T-helper 1 cell treated with Interleukin-12 subunit alpha and Interleukin-12 subunit beta and Interleukin-4 antibody, amounts not matched to agents 30 μg/mL and 1 μg/mL, for 36 hours (primary cell): ENCODE measurements around the gene DLG2.
"Not testable (repeated sequence)": the region's sequence is repeated elsewhere in the genome, so short reads cannot be mapped to it uniquely, and the experiment has no call there.

Experiments used
- H3K27ac Mint-ChIP-seq: one replicate; pipeline ENCODE4 v1.8.0; 2021; ENCODE audit warnings: mild to moderate bottlenecking, mixed read lengths
- H3K27me3 Mint-ChIP-seq: one replicate; pipeline ENCODE4 v1.8.0; 2021; ENCODE audit warnings: low read depth, mixed read lengths
- H3K36me3 Mint-ChIP-seq: one replicate; pipeline ENCODE4 v1.8.0; 2021; ENCODE audit warnings: low read depth, mixed read lengths
- H3K4me1 Mint-ChIP-seq: one replicate; pipeline ENCODE4 v1.8.0; 2021; ENCODE audit warnings: low read depth, mixed read lengths
- H3K4me3 Mint-ChIP-seq: one replicate; pipeline ENCODE4 v1.8.0; 2021; ENCODE audit warnings: mild to moderate bottlenecking, moderate library complexity, mixed read lengths
- H3K9me3 Mint-ChIP-seq: one replicate; pipeline ENCODE4 v1.8.0; 2021; ENCODE audit warnings: mixed read lengths

Gene DLG2

DNA sequence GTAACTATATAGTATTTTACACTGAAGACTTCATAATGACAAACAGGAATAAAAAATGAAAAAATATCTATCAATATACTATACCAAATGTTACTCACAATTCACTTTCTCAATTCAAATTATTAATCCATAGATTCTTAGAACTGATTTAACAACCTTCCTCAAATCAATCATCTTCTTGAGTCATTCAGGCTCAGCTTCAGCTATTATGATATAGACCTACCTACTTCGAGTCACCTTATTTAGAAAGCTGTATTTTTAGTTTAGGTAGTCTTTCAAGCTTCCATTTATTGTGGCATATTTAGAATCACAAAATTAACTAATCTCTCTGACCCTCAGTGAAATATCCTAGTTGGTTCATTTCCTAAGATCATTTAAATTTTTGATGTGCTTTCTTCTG lies 29.6 kb upstream of the DLG2 start:
- no peaks in the 10 kb centered on the region for H3K9me3 Mint-ChIP-seq
- H3K4me3 Mint-ChIP-seq: no peak overlapping the region
- peaks cover 38% of the 10 kb centered on the region for H3K36me3 Mint-ChIP-seq
- no peaks in the 10 kb centered on the region for H3K27me3 Mint-ChIP-seq
- no peak overlapping the region for H3K27ac Mint-ChIP-seq
- H3K4me1 Mint-ChIP-seq: peaks cover 41% of the 10 kb centered on the region

- not testable (repeated sequence) for H3K27me3 Mint-ChIP-seq, H3K27ac Mint-ChIP-seq, H3K9me3 Mint-ChIP-seq, H3K4me3 Mint-ChIP-seq
- Mint-ChIP-seq H3K4me1 (peaks cover 26% of the 10 kb centered on the region), H3K36me3 (peaks cover 20% of the 10 kb centered on the region)
Observed at GRCh38 chr11:85654343-85654742, 27.2 kb upstream of the DLG2 start.

GRCh38 chr11:85652786-85653447 lies 25.8 kb upstream of the DLG2 start:
- Mint-ChIP-seq H3K4me1 (peaks cover 24% of the 10 kb centered on the region), H3K36me3 (peaks cover 16% of the 10 kb centered on the region), H3K9me3 (no peaks in the 10 kb centered on the region)

DNA sequence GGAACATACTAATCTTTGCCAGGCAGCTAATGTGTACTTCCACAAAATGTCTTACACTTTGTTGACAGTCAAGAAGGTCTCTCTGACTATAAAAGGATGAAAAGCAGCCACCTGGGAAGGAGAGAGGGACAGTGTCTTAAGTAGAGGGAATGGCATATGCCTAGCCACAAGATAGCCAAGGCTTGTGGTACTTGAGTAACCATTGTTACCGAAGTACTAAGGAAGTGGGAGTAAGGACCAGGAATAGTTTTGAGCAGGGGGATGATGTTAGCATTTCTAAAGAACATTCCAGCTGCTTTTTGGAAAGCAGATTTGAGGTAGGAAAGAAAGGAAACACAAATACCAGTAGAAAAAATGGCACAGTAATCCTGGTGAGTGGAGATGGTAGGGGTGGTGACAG lies 24.0 kb upstream of the DLG2 start:
- Mint-ChIP-seq H3K4me3 (no peak overlapping the region), H3K36me3 (peaks cover 10% of the 10 kb centered on the region), H3K9me3 (no peaks in the 10 kb centered on the region), H3K27ac (no peak overlapping the region), H3K4me1 (peaks cover 28% of the 10 kb centered on the region), H3K27me3 (no peaks in the 10 kb centered on the region)

More at GRCh38 chr11:85652786-85653447, 25.8 kb upstream of the DLG2 start:
- no peaks in the 10 kb centered on the region for H3K27me3 Mint-ChIP-seq
- H3K4me3 Mint-ChIP-seq: no peak overlapping the region
- H3K27ac Mint-ChIP-seq: peak overlapping the region; percentile 4

- Mint-ChIP-seq H3K4me1 (peaks cover 22% of the 10 kb centered on the region), H3K27ac (peak within 1 kb of the TSS; percentile 96), H3K9me3 (no peaks in the 10 kb centered on the region), H3K36me3 (peaks cover 6% of the 10 kb centered on the region), H3K27me3 (peaks cover 27% of the 10 kb centered on the region), H3K4me3 (peak within 1 kb of the TSS; percentile 98)
Observed at GRCh38 chr11:85647604-85648299, 20.6 kb upstream of the DLG2 start, which contains the start of gene TMEM126A. TSS of gene TMEM126A (plus strand) at chr11:85647967. CDS start at chr11:85650256, 2,289 bp downstream.

GRCh38 chr11:85647078-85647477 lies 19.9 kb upstream of the DLG2 start:
- Mint-ChIP-seq H3K27ac (peak overlapping the region; percentile 96), H3K9me3 (no peaks in the 10 kb centered on the region), H3K36me3 (peaks cover 6% of the 10 kb centered on the region), H3K27me3 (peaks cover 34% of the 10 kb centered on the region), H3K4me3 (peak overlapping the region; percentile 98), H3K4me1 (peaks cover 19% of the 10 kb centered on the region)

DNA sequence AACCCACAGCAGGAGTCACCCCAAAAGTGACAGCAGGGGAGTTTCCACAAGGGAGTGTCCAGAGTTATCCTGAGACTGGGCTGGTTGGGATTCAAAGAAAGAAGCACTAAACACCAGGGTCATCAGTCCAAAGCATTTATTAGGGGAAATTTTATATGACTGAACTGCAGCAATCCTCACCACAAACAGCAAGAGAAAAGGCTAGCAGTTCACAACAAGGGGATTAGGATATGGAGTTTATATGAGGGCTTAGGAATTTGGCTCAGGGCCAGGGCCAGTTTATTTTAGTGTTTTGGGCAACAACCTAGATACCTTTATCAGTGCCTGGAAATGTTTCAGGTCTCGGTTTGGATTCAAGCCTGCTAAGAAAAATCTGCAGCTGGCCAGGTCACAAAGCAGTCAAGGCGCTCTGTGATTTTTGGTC lies 16.1 kb upstream of the DLG2 start:
- peaks cover 10% of the 10 kb centered on the region for H3K4me1 Mint-ChIP-seq
- no peak overlapping the region for H3K4me3 Mint-ChIP-seq
- peaks cover 59% of the 10 kb centered on the region for H3K27me3 Mint-ChIP-seq
- H3K36me3 Mint-ChIP-seq: peaks cover 2% of the 10 kb centered on the region
- H3K9me3 Mint-ChIP-seq: no peaks in the 10 kb centered on the region
- no peak overlapping the region for H3K27ac Mint-ChIP-seq

GRCh38 chr11:85634747-85635146 lies 7.6 kb upstream of the DLG2 start:
- Mint-ChIP-seq H3K27ac (no peak overlapping the region), H3K9me3 (no peaks in the 10 kb centered on the region), H3K4me1 (peaks cover 5% of the 10 kb centered on the region), H3K27me3 (peaks cover 1% of the 10 kb centered on the region), H3K36me3 (peaks cover 23% of the 10 kb centered on the region), H3K4me3 (no peak overlapping the region)

- H3K27me3 Mint-ChIP-seq: no peaks in the 10 kb centered on the region
- H3K4me1 Mint-ChIP-seq: peaks cover 29% of the 10 kb centered on the region
- H3K27ac Mint-ChIP-seq: peak overlapping the region; percentile 91
- no peaks in the 10 kb centered on the region for H3K9me3 Mint-ChIP-seq
- H3K4me3 Mint-ChIP-seq: peak overlapping the region; percentile 96
- peaks cover 10% of the 10 kb centered on the region for H3K36me3 Mint-ChIP-seq
Observed at GRCh38 chr11:85628771-85629341, 1.7 kb upstream of the DLG2 start.

GRCh38 chr11:85627998-85628770 lies 1.0 kb upstream of the DLG2 start, which contains the start of gene TMEM126B:
TSS of gene TMEM126B (plus strand) at chr11:85628593. CDS start at chr11:85628608, 15 bp downstream.
- no peaks in the 10 kb centered on the region for H3K27me3 Mint-ChIP-seq
- no peaks in the 10 kb centered on the region for H3K9me3 Mint-ChIP-seq
- H3K4me3 Mint-ChIP-seq: peak within 1 kb of the TSS; percentile 96
- H3K27ac Mint-ChIP-seq: peak within 1 kb of the TSS; percentile 91
- peaks cover 29% of the 10 kb centered on the region for H3K4me1 Mint-ChIP-seq
- H3K36me3 Mint-ChIP-seq: peaks cover 10% of the 10 kb centered on the region

- H3K4me3 Mint-ChIP-seq: peak overlapping the region; percentile 38
- H3K9me3 Mint-ChIP-seq: no peaks in the 10 kb centered on the region
- H3K27ac Mint-ChIP-seq: peak overlapping the region; percentile 37
- H3K27me3 Mint-ChIP-seq: no peaks in the 10 kb centered on the region
- H3K4me1 Mint-ChIP-seq: peaks cover 29% of the 10 kb centered on the region
- peaks cover 8% of the 10 kb centered on the region for H3K36me3 Mint-ChIP-seq
Observed at GRCh38 chr11:85626496-85626895, 648 bp downstream of the DLG2 start.

DNA sequence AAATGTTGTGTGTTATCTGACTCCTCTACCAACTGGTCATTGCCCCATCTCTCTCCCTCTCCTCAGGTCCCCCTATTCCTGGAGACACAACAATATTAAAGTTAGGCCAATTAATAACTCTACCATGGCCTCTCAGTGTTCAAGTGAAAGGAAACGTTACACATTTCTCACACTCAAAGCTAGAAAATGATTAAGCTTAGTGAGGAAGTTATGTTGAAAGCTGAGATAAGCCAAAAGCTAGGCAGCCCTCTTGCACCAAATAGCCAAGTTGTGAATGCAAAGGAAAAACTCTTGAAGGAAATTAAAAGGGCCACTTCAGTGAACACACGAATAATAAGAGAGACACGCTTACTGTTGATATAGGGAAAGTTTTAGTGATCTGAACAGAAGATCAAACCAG lies 6.9 kb downstream of the DLG2 start:
- Mint-ChIP-seq H3K27ac (no peak overlapping the region), H3K4me3 (no peak overlapping the region), H3K4me1 (peaks cover 7% of the 10 kb centered on the region), H3K36me3 (peaks cover 6% of the 10 kb centered on the region), H3K9me3 (no peaks in the 10 kb centered on the region), H3K27me3 (peaks cover 4% of the 10 kb centered on the region)

DNA sequence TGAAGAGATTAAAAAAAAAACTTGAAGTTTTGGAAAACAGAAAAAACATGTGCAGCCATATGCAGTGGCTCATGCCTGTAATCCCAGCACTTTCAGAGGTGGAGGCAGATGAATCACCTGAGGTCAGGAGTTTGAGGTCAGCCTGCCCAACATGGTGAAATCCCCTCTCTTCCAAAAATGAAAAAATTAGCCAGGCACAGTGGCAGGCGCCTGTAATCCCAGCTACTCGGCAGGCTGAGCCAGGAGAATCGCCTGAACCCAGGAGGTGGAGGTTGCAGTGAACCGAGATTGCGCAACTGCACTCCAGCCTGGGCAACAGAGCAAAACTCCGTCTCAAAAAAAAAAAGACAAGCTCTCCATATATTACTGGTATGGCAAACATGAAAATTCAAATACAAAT lies 7.6 kb downstream of the DLG2 start:
- peaks cover 6% of the 10 kb centered on the region for H3K36me3 Mint-ChIP-seq
- no peaks in the 10 kb centered on the region for H3K9me3 Mint-ChIP-seq
- H3K4me1 Mint-ChIP-seq: peaks cover 7% of the 10 kb centered on the region
- peaks cover 4% of the 10 kb centered on the region for H3K27me3 Mint-ChIP-seq
- H3K4me3 Mint-ChIP-seq: no peak overlapping the region
- no peak overlapping the region for H3K27ac Mint-ChIP-seq

DNA sequence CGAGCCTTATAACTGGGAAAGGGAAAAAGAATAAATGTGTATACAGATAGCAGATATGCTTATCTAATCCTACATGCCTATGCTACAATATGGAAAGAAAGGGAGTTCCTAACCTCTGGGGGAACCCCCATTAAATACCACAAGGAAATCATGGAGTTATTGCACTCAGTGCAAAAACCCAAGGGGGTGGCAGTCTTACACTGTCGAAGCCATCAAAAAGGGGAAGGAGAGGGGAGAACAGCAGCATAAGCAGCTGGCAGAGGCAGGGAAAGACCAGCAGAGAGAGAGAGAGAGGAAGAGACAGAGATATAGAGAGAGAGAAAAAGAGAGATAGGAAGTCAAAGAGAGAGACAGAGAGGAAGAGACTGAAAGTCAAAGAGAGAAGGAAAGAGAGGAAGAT lies 15.5 kb downstream of the DLG2 start:
- H3K27me3 Mint-ChIP-seq, H3K4me1 Mint-ChIP-seq, H3K9me3 Mint-ChIP-seq, H3K36me3 Mint-ChIP-seq, H3K27ac Mint-ChIP-seq, H3K4me3 Mint-ChIP-seq: not testable (repeated sequence)
